Mesodermal cell (in vitro differentiated cells): ENCODE measurements around the gene DGKI.

Experiments used
- H3K27ac ChIP-seq: 2 replicates; pipeline ENCODE4 v1.7.0; 2013; ENCODE audit warnings: mild to moderate bottlenecking, low read depth, low read length, moderate library complexity; ENCODE audit not compliant: severe bottlenecking
- H3K36me3 ChIP-seq: 2 replicates; pipeline ENCODE4 v1.7.1; 2013; ENCODE audit warnings: mild to moderate bottlenecking, low read length, moderate library complexity; ENCODE audit not compliant: control insufficient read depth, insufficient read depth
- H3K4me1 ChIP-seq: one replicate; pipeline ENCODE4 v1.7.1; 2013; ENCODE audit warnings: mild to moderate bottlenecking, low read length; ENCODE audit not compliant: insufficient read depth, control insufficient read depth, poor library complexity, severe bottlenecking
- H3K4me3 ChIP-seq: 2 replicates; pipeline ENCODE4 v1.7.0; 2013; ENCODE audit warnings: low read length, control low read depth, mild to moderate bottlenecking; ENCODE audit not compliant: insufficient read depth, poor library complexity, severe bottlenecking; ENCODE audit errors: extremely low read depth
- H3K9me3 ChIP-seq: 2 replicates; pipeline ENCODE4 v1.7.1; 2013; ENCODE audit warnings: mild to moderate bottlenecking, low read length, moderate library complexity; ENCODE audit not compliant: control insufficient read depth
- WGBS, 2 experiments: methylation state at CpG; one replicate each; pipeline ENCODE4 v1.1.5; 2013; ENCODE audit warnings: missing lambda C conversion rate in 2 of 2; ENCODE audit not compliant: insufficient coverage in 2 of 2; 5-methylcytosine and 5-hydroxymethylcytosine counted together

The DGKI gene

GRCh38 chr7:137655804-137656203 is 191.0 kb downstream of the DGKI start:
- no peak overlapping the region for H3K4me3 ChIP-seq
- no peaks in the 10 kb centered on the region for H3K36me3 ChIP-seq
- H3K4me1 ChIP-seq, result no peaks in the 10 kb centered on the region
- H3K27ac ChIP-seq, result no peak overlapping the region
- no peaks in the 10 kb centered on the region for H3K9me3 ChIP-seq
- 40 to 66% methylated on average over 1 to 5 of the region's 6 CpGs for WGBS, 2 experiments

GRCh38 chr7:137652721-137653120 is 194.1 kb downstream of the DGKI start:
- H3K36me3 ChIP-seq, result no peaks in the 10 kb centered on the region
- H3K4me1 ChIP-seq, result no peaks in the 10 kb centered on the region
- 67 to 73% methylated on average over 1 of the region's 1 CpG for WGBS, 2 experiments
- H3K27ac ChIP-seq, result no peak overlapping the region
- no peak overlapping the region for H3K4me3 ChIP-seq
- H3K9me3 ChIP-seq, result no peaks in the 10 kb centered on the region

GRCh38 chr7:137647905-137648565 is 198.7 kb downstream of the DGKI start:
- Histone ChIP-seq H3K27ac (no peak overlapping the region), H3K9me3 (no peaks in the 10 kb centered on the region), H3K4me1 (no peaks in the 10 kb centered on the region), H3K36me3 (no peaks in the 10 kb centered on the region), H3K4me3 (no peak overlapping the region)
- WGBS, 2 experiments, result 60% methylated on average over 1 of the region's 3 CpGs; no CpG with 5 or more reads in 1 of the 2 experiments

- Histone ChIP-seq H3K27ac (no peak overlapping the region), H3K36me3 (no peaks in the 10 kb centered on the region), H3K4me3 (no peak overlapping the region), H3K9me3 (no peaks in the 10 kb centered on the region), H3K4me1 (no peaks in the 10 kb centered on the region)
- WGBS, 2 experiments, result 82% methylated on average over 2 of the region's 2 CpGs; no CpG with 5 or more reads in 1 of the 2 experiments
These were observed 204.3 kb downstream of the DGKI start for GRCh38 chr7:137642472-137642871.

DNA sequence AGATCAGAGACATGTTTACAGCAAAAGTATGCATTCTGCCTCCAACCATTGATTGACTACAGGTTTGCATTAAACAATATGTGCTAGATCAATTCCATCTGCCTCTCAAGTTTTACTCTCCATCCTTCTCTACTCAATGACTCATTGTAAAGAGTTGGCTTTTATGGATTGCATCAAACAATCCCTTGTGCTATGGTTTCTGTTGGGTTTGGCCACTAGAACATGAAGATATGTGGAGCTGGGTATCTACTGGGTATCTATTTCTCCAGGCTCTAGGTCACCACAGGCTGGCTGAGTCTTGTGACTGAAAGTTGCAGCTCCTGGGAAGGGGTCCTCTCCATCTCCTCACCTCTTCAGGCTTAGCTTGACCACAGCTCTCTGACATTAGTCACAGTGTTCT is 204.7 kb downstream of the DGKI start:
- Histone ChIP-seq H3K36me3 (no peaks in the 10 kb centered on the region), H3K4me1 (no peaks in the 10 kb centered on the region), H3K4me3 (no peak overlapping the region), H3K9me3 (no peaks in the 10 kb centered on the region), H3K27ac (no peak overlapping the region)

- H3K4me1 ChIP-seq, result no peaks in the 10 kb centered on the region
- H3K27ac ChIP-seq, result no peak overlapping the region
- WGBS, 2 experiments, result 100% methylated on average over 1 of the region's 2 CpGs
- H3K36me3 ChIP-seq, result no peaks in the 10 kb centered on the region
- H3K4me3 ChIP-seq, result no peak overlapping the region
- no peaks in the 10 kb centered on the region for H3K9me3 ChIP-seq
These were observed 210.4 kb downstream of the DGKI start for GRCh38 chr7:137636376-137636775.

DNA sequence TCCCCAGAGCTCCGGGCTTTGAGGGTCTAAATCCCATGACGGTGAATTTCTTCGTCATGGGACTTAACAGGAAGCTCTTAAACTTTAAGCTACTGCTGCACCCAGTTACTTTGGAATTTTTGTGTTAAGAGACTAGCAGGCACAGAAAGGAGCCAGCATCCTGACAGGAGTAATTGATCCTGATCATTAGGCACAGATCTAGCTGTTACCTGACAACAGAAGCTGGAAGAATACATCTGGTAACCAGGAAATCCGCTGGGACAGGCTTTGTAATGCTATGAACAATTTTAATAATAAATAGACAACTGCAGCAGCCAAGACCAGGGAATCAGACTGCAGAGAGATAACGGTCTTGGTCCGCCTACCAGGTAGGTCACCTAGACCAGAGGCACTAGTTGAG is 210.9 kb downstream of the DGKI start:
- 84 to 89% methylated on average over 3 to 5 of the region's 6 CpGs for WGBS, 2 experiments

GRCh38 chr7:137635132-137635531 is 211.6 kb downstream of the DGKI start:
- Histone ChIP-seq H3K27ac (no peak overlapping the region), H3K9me3 (no peaks in the 10 kb centered on the region), H3K4me3 (no peak overlapping the region), H3K36me3 (no peaks in the 10 kb centered on the region), H3K4me1 (no peaks in the 10 kb centered on the region)
- 100% methylated on average over 1 to 3 of the region's 3 CpGs for WGBS, 2 experiments

More for the DNA sequence above, 210.9 kb downstream of the DGKI start:
- no peaks in the 10 kb centered on the region for H3K9me3 ChIP-seq
- H3K4me3 ChIP-seq, result no peak overlapping the region
- H3K36me3 ChIP-seq, result no peaks in the 10 kb centered on the region
- H3K27ac ChIP-seq, result no peak overlapping the region
- no peaks in the 10 kb centered on the region for H3K4me1 ChIP-seq

DNA sequence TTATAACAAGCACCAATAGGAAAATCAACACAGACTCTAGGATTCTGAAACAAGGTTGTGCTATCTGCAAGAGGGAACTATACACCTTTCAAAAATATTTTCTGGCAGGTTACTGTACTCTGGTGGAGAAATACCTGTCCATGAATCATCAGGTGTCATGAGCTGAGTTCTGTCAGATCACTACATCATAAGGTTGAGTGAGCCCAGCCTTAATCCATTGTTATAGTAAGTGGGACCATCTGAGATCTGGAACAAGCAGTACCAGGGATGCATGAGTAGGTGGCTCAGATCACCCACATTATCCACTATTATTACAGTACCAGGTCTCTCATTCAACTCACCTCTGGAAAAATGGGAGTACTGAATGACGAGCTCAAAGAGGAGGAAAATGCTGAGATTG is 212.4 kb downstream of the DGKI start:
- Histone ChIP-seq H3K4me1 (no peaks in the 10 kb centered on the region), H3K4me3 (no peak overlapping the region), H3K9me3 (no peaks in the 10 kb centered on the region), H3K27ac (no peak overlapping the region), H3K36me3 (no peaks in the 10 kb centered on the region)
- 100% methylated on average over 1 of the region's 1 CpG; no CpG with 5 or more reads in 1 of the 2 experiments for WGBS, 2 experiments

DNA sequence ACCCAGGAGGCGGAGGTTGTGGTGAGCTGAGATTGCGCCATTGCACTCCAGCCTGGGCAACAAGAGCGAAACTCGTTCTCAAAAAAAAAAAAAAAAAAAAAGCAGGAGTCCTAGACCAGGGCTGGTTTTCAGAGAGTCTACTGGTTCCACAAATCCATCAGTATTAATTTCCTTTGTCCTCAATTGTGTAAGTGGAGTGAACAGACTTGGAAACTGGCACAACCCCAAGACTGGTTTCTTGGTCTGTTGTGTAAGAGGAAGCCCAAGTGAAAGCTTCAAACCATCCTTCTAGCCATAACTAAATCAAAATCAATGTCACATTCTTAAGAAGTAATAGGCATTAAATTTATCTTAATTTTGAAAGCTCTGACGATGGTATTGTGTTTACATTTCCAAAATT is 213.6 kb downstream of the DGKI start:
- H3K9me3 ChIP-seq, result no peaks in the 10 kb centered on the region
- no peaks in the 10 kb centered on the region for H3K36me3 ChIP-seq
- no peaks in the 10 kb centered on the region for H3K4me1 ChIP-seq
- no peak overlapping the region for H3K27ac ChIP-seq
- whole genome bisulfite sequencing, 2 experiments, result 75 to 100% methylated on average over 1 to 2 of the region's 5 CpGs
- no peak overlapping the region for H3K4me3 ChIP-seq

- Histone ChIP-seq H3K36me3 (no peaks in the 10 kb centered on the region), H3K4me1 (no peaks in the 10 kb centered on the region), H3K9me3 (no peaks in the 10 kb centered on the region), H3K27ac (no peak overlapping the region), H3K4me3 (no peak overlapping the region)
- 89 to 90% methylated on average over 3 of the region's 3 CpGs for WGBS, 2 experiments
These were observed 218.6 kb downstream of the DGKI start for GRCh38 chr7:137628216-137628615.
